ENCODE data around the gene GTPBP4. TPM values are rescaled to one million over a fixed set of nuclear protein-coding genes. Genes with fewer than 3 reads are reported as not detected.

GTPBP4 gene
- total and polyA plus RNA-seq, 2 of the 13 experiments (the other 11 are each of a cell fraction or from before 2014, with no cell fraction given) = 24.1 to 85.5 TPM

GRCh38 chr10:1009071-1009494, 20.8 kb downstream of the GTPBP4 start:
- no peak overlapping the region for H3K27ac ChIP-seq (ENCODE audit: extremely low read length, insufficient read depth, low read length)
- ChIA-PET CTCF (ENCODE audit: low intra/inter-chr PET ratio, low total read pairs) (no interaction called here), POLR2A (no interaction called here)
- BruUV-seq (replicated peaks) = no TSS peak
- in situ Hi-C loops (cut with HindIII; ENCODE audit: extremely low pct_ligation_motif_present, low pct_unique_long_range_greater_than_20kb) (no loop called here), intact Hi-C loops (cut with micrococcal nuclease; ENCODE audit: unreplicated experiment) (no loop called here)
- H3K4me1 ChIP-seq (ENCODE audit: insufficient read depth, low read length) = no peaks in the 10 kb centered on the region
- TF ChIP-seq ZBTB7A (CRISPR knock-in tag; IDR thresholded peaks at IDR 0.05) (no peak), ZKSCAN8 (CRISPR knock-in tag; IDR thresholded peaks at IDR 0.05; ENCODE audit: borderline replicate concordance) (no peak), POGK (CRISPR knock-in tag; conservative IDR thresholded peaks at IDR 0.05) (no peak), ZNF337 (CRISPR knock-in tag; IDR thresholded peaks at IDR 0.05; ENCODE audit: borderline replicate concordance, low read depth) (no peak), HMG20A (CRISPR knock-in tag; IDR thresholded peaks at IDR 0.05; ENCODE audit: borderline replicate concordance) (no peak), HES4 (CRISPR knock-in tag; IDR thresholded peaks at IDR 0.05; ENCODE audit: borderline replicate concordance) (no peak), SSRP1 (CRISPR knock-in tag; IDR thresholded peaks at IDR 0.05) (no peak), ZSCAN30 (CRISPR knock-in tag; IDR thresholded peaks at IDR 0.05) (no peak), WIZ (CRISPR knock-in tag; IDR thresholded peaks at IDR 0.05) (no peak), ZNF430 (CRISPR knock-in tag; IDR thresholded peaks at IDR 0.05) (no peak), RFXANK (CRISPR knock-in tag; IDR thresholded peaks at IDR 0.05) (no peak), ZFP1 (CRISPR knock-in tag; IDR thresholded peaks at IDR 0.05) (no peak), ZC3H13 (CRISPR knock-in tag; IDR thresholded peaks at IDR 0.05) (no peak), ARNT2 (CRISPR knock-in tag; IDR thresholded peaks at IDR 0.05; ENCODE audit: low read depth) (no peak), POLR2AphosphoS5 (IDR thresholded peaks at IDR 0.05; ENCODE audit: low read depth, low read length) (no peak), ZNF737 (CRISPR knock-in tag; IDR thresholded peaks at IDR 0.05; ENCODE audit: borderline replicate concordance) (no peak), ATF1 (CRISPR knock-in tag; IDR thresholded peaks at IDR 0.05) (no peak), RARA (CRISPR knock-in tag; IDR thresholded peaks at IDR 0.05) (no peak), HNRNPL (IDR thresholded peaks at IDR 0.05; ENCODE audit: low read depth, low read length) (no peak), ZNF362 (CRISPR knock-in tag; IDR thresholded peaks at IDR 0.05; ENCODE audit: borderline replicate concordance) (no peak)
- H3K4me2 ChIP-seq (ENCODE audit: low read depth, low read length) = no peak overlapping the region
- H3K36me3 ChIP-seq (replicated peaks in 1 of 2; ENCODE audit: control insufficient read depth in 1 of 2, insufficient read depth in 2 of 2, low read length in 2 of 2) = peaks cover 41 to 90% of the 10 kb centered on the region in 2 experiments
- no peaks in the 10 kb centered on the region; the same call in 1 of the 2 replicates for H4K20me1 ChIP-seq (ENCODE audit: insufficient read depth, low read length)
- no peak overlapping the region for H2AFZ ChIP-seq (ENCODE audit: low read length)
- no peak overlapping the region for H3K4me3 ChIP-seq (replicated peaks in 1 of 3; ENCODE audit: insufficient read depth in 1 of 3, low read depth in 2 of 3, low read length in 3 of 3)
- no peaks in the 10 kb centered on the region for H3K9me3 ChIP-seq (ENCODE audit: low read length)
- no peaks in the 10 kb centered on the region for H3K27me3 ChIP-seq (ENCODE audit: control insufficient read depth in 1 of 2, insufficient read depth in 2 of 2, low read length in 2 of 2)
- DNase-seq (ENCODE audit: low spot score) (no peak), ATAC-seq (no peak), FAIRE-seq (no peak)
- no peaks in the 10 kb centered on the region for H3K79me2 ChIP-seq (ENCODE audit: insufficient read depth, low read length)
- H3K9ac ChIP-seq (ENCODE audit: insufficient read depth, low read depth, low read length) = no peak overlapping the region
- WGBS (ENCODE audit: low lambda C conversion rate) = 78% methylated on average over 4 of the region's 9 CpGs

All from HepG2 (cell line).